GM12874 (cell line): Measurements from ENCODE around the gene BICC1.

Experiments used
- TF ChIP-seq, protein P1 (sequence below): IDR thresholded peaks from 2 replicates; pipeline ENCODE4 v1.5.1; 2011; ENCODE audit warnings: low read depth, mild to moderate bottlenecking, control low read depth, low read length, moderate library complexity; ENCODE audit not compliant: insufficient read depth

BICC1 gene

DNA sequence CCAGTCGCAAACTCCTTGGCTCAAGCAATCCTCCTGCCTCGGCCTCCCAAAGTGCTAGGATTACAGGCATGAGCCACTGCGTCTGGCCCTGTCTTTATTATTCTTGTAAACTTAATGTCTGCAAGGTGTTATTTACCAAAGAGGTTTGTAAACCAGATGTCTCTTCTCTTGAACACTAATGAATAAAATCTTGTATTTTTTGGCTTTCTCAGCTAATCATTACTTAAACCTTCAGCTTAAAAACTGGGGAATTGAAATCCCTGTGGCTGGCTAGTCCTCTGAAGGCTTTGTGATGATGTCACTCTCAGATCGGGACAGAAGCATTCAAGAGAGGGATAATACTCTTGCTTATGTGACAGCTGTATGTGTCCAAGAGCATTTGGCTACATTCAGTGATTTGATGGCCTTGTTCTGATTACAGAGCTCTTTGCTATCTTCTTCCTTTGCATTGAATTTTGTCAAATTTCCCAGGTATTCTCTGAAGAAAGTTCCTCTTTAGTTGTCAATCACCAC, 130.3 kb downstream of the BICC1 start:
- TF ChIP-seq, protein P1, sequence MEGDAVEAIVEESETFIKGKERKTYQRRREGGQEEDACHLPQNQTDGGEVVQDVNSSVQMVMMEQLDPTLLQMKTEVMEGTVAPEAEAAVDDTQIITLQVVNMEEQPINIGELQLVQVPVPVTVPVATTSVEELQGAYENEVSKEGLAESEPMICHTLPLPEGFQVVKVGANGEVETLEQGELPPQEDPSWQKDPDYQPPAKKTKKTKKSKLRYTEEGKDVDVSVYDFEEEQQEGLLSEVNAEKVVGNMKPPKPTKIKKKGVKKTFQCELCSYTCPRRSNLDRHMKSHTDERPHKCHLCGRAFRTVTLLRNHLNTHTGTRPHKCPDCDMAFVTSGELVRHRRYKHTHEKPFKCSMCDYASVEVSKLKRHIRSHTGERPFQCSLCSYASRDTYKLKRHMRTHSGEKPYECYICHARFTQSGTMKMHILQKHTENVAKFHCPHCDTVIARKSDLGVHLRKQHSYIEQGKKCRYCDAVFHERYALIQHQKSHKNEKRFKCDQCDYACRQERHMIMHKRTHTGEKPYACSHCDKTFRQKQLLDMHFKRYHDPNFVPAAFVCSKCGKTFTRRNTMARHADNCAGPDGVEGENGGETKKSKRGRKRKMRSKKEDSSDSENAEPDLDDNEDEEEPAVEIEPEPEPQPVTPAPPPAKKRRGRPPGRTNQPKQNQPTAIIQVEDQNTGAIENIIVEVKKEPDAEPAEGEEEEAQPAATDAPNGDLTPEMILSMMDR = no peak

DNA sequence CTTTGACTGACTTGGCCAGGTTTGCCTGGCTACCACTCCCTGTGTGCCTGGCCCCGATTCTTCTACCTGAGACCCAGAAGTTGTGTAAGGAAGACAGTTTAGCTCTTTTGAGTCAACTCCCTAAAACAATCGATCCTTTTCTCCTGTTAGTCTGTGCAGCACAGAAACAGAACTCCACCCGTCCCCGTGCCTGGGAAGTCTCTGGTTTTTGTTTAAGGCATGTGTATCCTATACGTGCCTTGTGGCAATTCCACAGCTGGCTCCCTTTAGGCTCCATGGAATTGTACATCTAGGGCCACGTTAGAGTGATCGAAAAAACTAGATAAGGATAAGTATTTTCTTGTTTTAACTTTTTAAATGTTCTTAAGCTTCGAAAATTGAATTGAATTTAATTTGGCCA, 131.6 kb downstream of the BICC1 start:
- TF ChIP-seq, protein P1 = no peak

DNA sequence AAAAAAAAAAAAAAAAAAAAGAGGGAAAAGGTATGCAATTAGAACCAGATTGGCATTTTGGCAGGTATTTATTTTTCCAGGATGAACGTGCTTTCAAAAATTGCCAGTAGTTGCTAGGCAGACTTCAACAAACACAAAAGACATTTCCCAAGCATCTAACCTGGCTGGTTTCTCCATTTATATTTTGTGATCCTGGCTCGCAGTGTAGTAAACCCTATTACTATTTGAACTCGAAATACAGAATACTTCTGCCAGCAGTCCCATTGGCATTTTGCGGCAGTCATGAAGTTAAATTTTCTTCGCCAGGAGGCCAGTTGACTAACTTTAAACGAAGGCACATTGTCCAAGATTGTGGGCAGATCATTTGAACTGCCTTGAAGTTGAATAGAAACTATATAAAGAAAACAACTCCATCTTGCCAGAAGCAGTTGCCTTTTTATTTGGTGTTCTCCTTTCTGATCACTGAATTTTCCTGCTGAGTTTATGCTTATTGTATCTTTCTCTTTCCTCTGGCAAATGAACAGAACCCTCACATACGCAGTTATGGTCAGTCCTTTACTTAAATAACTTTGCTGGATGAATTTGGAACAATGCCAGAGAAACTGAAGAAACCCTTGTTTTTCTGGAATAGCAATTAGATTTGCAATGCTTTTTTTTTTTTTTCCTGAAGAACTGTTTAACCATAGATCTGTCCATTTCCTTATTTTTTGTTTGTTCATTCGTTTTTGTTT, 132.9 kb downstream of the BICC1 start:
- TF ChIP-seq, protein P1 = no peak

DNA sequence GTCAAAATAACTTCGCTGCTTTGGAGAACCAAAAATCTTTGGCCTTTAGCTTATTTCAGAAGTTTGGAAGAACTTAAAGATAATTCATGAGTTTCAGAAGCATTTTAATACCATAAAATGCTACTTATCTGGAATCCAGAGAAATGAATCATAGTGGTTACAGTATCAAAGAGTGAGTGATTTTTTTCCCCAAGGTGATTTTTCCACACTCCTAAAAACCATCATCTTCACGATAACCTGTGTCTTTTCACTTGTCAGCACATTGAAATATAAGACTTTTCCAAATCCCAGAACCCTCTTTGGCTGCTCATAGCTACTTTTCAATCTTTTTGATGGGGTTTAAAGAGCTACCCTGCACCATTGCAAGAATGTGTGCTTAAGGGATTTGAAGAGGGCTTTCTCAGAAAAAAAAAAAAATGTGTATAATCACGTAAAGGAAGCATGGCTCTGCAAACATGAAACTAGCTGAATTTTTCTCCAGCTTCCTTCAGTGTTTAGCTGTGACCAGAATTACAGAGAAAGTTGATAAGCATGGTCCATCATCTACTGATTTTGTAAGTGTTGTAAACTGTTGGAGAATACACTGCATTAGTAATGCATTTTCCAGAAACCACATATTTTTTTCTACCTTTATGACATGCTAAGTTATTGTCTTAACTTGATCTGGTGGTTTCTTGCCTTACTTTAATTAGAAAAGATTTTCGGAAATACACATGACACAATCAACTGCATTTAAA, 134.9 kb downstream of the BICC1 start:
- TF ChIP-seq, protein P1 = no peak

DNA sequence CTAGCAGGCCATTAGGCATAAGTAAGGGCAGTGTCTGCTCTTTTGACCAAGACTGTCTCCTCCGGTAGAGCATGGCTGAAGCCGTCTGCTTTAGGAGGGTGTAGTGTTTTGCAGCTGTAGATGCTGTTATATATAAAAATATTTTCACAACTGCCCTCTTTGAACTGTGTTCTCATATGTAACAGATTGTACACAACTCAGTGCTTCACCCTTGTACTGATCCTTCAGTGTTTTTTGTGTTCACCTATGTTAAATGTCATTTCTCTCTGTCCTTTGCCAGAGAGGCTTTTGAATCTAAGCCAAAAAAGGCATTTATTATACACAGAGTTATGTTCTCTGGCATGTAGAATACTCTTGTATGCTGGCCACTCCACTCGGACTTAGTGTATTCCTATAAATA, 135.5 kb downstream of the BICC1 start:
- TF ChIP-seq, protein P1 = no peak

DNA sequence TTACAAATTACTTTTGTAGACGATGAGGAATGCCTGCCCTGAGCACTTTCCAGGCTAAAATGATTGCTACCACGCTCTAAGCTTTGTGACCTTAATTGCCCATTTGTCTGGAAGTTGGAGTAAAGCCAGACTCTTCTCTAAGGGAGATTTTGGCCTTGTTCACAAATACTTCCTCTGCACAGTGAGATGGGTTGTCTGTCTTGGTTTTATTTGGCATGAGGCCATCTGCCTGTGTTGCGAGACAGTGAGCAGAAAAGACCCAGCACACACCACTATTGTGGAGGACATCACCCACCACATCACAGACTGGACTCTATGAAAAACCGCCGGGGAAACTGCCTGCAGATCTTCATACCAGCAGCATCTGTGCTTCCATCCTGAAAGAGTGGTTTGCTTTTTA, 138.4 kb downstream of the BICC1 start:
- TF ChIP-seq, protein P1 = no peak

DNA sequence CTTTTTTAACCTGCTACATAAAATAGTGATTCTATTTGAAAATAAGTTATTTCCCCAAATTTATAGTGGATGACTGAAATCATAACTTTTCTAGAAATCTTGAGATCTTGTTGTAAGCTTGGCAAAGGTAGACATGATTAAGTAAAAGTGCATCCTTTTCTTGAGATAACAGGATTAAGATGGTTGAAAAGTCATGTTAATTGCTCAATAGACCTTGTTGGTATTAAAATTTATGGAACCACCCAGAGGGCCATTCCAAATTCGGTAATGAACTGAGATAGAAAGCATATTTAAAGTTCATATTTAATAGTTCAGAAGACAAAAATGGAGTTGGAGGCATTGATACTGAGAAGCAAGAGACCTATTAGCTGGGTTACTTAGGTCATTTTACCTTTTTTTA, 139.1 kb downstream of the BICC1 start:
- TF ChIP-seq, protein P1 = no peak
